Vagina (tissue), 2 donors: ENCODE results near the gene LCAT.

ENCODE experiments used
- POLR2A ChIP-seq, 2 donors: fragments of 450-650 bp; IDR thresholded peaks; one replicate each; pipeline ENCODE4 v1.6.1; 2017; ENCODE audit warnings: antibody characterized with exemption in 2 of 2, mild to moderate bottlenecking in 2 of 2, moderate library complexity in 2 of 2
- POLR2AphosphoS5 ChIP-seq, 2 donors: sonication (generic); formaldehyde crosslinking; IDR thresholded peaks; one replicate each; pipeline ENCODE4 v1.9.0; 2017; ENCODE audit warnings: antibody characterized with exemption in 2 of 2, mild to moderate bottlenecking in 2 of 2, low read depth in 1 of 2; ENCODE audit not compliant: insufficient read depth in 1 of 2
- TF ChIP-seq, protein P1 (sequence below), 3 experiments: fragments of 450-650 bp in 2 of 3; fragments of 200-600 bp in 1 of 3; sonication (generic) in 1 of 3; IDR thresholded peaks; one replicate each; pipeline ENCODE4 v1.5.1; 2017 to 2019; ENCODE audit warnings: antibody characterized with exemption in 3 of 3, mild to moderate bottlenecking in 2 of 3, moderate library complexity in 2 of 3

GRCh38 chr16:67907397-67908180, 36.3 kb downstream of the LCAT start:
- TF ChIP-seq, protein P1, sequence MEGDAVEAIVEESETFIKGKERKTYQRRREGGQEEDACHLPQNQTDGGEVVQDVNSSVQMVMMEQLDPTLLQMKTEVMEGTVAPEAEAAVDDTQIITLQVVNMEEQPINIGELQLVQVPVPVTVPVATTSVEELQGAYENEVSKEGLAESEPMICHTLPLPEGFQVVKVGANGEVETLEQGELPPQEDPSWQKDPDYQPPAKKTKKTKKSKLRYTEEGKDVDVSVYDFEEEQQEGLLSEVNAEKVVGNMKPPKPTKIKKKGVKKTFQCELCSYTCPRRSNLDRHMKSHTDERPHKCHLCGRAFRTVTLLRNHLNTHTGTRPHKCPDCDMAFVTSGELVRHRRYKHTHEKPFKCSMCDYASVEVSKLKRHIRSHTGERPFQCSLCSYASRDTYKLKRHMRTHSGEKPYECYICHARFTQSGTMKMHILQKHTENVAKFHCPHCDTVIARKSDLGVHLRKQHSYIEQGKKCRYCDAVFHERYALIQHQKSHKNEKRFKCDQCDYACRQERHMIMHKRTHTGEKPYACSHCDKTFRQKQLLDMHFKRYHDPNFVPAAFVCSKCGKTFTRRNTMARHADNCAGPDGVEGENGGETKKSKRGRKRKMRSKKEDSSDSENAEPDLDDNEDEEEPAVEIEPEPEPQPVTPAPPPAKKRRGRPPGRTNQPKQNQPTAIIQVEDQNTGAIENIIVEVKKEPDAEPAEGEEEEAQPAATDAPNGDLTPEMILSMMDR (IDR thresholded peaks at IDR 0.05): no peak
- TF ChIP-seq POLR2A (IDR thresholded peaks at IDR 0.05): no peak
- TF ChIP-seq POLR2AphosphoS5 (IDR thresholded peaks at IDR 0.05; ENCODE audit: insufficient read depth in 1 of 2, low read depth in 1 of 2): no peak
